ENCODE measurements around the gene FOXF1.
A peak's percentile ranks its signal among the peaks of the same experiment; 100 is the strongest.

Gene FOXF1

DNA sequence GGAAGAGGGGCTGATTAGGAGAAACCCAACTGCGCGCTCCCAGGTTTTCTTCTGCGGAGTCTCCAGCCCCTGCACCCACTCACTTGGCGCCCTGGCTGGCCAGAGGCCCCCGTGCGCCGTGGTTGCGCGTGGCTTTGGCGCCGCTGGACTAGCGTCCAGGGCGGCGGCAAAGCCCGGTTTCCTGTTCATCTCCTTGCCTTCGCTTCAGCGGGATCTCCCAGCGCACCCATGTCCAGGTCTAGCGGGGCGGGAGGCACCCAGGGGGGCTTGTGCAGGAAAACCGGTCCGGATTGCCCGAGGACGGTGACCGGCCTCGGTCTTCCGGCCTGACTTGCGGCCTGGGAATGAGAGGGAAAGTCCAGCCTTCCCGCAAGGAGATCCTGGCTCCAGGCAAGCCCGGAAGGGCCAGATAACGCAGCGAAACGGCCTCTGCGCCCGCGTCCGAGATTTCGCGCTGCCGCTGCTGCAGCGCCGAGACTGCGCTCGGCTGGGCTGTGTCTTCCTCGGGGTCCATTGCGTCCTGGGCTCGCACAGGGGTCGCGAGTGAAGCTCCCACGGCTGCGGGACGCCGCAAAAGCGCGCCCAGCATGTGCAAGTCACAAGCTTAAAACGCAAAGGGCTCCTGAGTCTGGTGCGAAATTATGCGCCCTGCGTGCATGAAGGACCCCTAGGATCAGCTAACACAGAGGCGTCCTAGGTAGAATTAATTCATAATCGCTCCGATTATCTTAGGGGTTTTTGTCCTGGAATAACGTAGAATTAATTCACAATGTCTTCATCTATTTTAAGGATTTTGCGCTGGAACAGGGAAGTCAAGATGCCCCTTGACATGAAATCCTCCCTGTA lies 5.7 kb downstream of the FOXF1 start:
- no peak for DNase-seq (ENCODE audit: low spot score)

DNA sequence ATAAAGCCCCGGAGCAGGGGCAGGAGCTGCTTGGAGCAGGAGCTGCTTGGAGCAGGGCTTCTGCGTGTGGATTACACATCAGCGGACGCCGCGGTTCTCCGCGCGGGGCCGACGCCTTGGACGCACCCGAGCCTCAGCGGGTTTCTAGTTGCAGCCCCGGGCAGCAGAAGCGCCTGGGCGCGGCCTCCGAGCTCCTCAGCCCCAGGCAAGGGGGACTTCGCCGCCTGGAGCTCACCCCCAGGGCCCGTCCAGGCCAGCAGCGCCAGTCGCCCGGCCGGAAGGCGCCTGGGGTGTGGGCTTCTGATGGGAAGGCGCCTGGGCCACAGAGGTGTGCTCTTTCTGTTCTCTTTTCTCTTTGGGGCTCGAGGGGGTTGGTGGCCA lies 6.3 kb downstream of the FOXF1 start:
- no peak for FAIRE-seq
- DNase-seq (ENCODE audit: low spot score): no peak

More for the DNA sequence above, 5.7 kb downstream of the FOXF1 start:
- FAIRE-seq: no peak

DNA sequence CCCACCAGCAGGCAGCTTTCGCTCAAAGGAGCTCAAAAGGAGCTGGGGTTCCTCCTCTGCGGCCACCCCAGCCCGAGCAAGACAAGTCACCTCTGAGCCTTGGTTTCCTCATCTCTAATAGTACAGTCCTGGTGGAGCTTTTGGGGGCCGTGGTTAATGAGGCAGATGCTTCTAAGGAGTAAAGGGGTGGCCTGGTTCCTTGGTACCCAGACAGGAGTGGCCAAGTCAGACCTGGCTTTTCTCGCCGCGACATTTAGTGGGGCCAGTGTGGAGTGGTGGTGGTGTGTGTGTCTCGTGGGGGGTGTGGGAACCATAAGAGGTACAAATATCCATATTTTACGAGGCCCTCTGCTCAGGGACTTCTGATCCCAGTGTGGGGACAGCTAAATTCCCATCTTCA lies 6.7 kb downstream of the FOXF1 start:
- FAIRE-seq (no peak), DNase-seq (ENCODE audit: low spot score) (no peak)

DNA sequence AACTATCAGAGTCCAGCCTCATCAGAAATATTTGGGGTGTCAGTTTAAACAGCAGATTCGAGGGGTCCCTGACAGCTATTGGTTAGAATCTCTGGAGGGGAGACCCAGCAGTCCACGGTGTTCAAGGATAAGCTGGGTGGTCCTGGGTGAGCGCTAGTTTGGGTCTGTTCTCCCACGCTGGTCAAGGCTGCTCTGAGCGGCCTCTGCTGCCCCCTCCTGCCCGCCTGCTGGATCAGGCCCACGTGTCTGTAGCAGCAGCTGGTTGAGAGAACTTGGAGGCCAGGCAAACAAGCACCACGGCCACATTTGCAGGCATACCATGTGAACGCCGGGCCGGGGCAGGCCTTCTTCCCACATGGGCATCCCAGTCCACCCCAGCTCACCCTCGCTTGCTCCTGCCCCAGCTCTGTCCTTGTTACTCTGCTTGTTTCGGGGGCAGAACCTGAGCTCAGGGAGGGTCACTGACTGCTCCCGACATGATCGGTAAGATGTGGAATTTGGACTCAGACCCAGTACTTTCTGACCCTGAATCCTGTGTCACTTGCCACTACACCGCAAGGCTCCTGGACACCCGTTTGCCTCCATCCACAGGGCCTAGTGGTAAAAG lies 7.4 kb downstream of the FOXF1 start:
- peak; percentile 7 for DNase-seq (ENCODE audit: low spot score)
- no peak for FAIRE-seq

DNA sequence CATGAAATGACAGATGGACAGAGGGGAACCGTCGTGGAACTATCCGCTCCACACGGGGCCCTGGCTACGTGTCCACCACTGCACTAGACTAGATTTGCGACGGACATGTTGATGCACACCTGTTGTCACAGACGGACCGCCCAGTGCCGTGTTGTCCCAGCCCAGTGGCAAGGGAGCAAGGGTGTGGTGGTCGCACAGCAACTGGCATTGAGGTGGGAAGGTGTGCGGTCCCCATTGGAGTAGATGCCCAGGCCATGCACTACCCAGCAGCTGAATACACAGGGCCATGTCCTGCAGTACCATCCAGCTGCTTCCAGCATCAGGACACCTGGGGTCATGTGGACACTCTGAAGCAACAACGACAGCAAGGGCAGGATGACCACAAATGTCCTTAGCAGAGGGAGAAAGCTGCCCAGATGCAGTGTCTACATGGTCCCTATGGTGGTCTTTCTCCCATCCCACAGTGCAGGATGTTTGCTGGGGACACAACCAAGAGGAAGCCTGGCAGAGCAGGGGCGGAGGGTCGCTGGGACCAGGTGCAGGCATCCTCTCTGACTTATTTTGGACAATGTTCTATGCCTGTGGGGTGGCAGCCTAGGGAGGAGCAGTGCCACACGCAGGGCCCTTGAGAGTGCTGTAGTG lies 8.8 kb downstream of the FOXF1 start:
- FAIRE-seq: no peak
- no peak for DNase-seq (ENCODE audit: low spot score)

DNA sequence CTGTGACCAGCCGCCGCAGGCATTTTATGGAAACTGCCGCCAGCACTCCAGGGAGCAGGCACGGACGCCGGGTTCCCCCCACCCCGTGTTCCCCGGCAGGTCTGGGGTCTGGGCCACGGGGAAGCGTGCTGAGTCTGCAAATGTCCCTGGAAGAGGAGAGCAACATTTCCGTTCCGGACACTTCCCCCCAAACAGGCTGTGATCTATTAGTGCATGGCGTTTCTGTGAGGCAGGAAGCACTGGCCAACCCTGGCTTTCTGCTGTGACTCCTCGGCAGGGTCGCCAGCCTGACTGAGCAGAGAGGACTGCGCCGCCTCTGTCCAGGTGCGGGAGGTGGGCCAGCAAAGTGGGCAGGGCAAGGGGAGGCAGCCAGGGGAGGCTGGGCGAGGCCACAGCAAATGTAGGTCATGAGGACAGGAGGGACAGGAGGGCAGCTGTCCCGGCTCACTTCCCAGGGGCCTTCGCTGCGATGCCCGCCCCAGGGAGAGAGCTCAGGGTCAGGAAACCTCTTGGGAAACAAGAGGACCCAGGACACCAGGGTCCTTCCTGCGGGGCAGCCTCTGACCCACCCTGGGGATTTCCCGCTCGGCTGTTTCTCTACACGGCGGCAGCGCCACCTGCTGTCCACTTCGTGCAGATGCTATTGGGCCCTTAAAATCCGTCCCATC lies 9.5 kb downstream of the FOXF1 start:
- peak; percentile 18 for DNase-seq (ENCODE audit: low spot score)
- FAIRE-seq: no peak

DNA sequence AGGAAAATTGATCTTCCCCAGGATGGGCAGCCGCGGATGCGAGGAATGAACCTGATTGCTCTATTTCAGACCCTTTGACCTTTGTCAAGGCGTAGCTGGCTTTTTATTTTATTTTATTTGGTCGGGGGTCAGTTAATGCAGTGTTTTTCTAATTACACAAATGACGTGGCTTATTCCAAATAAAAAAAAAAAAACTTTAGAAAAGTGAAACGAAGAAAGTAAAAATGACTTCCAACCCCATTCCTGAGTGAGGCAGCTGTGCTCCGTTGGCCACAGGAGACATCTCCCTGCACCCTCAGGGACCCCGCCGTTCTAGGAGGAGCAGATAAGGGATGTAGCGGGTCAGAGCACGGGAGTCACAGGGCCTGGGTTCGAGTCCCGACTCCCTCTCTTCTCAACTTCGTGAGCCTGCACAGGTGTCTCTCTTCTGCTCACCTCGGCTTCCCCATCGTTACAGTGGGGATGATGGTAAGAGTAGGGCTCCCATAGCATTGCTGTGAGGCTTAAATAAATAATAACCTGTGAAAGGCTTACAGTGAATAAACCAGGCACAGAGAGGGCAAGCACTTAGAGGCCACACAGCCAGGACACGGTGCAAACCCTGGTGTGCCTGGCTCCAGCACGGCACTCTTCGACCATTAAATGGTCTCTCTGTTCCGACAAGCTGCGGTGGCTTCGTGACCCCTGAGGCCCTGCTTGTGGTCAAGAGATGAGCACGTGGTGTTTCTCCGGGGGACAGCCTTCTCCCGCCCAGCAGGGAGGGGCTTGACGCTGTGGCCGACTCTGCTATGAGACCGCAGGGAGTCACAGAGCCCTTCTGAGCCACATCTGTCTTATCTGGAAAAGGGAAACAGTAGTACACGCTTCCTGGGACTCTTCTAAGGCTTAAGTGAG lies 10.2 kb downstream of the FOXF1 start:
- DNase-seq (ENCODE audit: low spot score) (no peak), FAIRE-seq (no peak)

DNA sequence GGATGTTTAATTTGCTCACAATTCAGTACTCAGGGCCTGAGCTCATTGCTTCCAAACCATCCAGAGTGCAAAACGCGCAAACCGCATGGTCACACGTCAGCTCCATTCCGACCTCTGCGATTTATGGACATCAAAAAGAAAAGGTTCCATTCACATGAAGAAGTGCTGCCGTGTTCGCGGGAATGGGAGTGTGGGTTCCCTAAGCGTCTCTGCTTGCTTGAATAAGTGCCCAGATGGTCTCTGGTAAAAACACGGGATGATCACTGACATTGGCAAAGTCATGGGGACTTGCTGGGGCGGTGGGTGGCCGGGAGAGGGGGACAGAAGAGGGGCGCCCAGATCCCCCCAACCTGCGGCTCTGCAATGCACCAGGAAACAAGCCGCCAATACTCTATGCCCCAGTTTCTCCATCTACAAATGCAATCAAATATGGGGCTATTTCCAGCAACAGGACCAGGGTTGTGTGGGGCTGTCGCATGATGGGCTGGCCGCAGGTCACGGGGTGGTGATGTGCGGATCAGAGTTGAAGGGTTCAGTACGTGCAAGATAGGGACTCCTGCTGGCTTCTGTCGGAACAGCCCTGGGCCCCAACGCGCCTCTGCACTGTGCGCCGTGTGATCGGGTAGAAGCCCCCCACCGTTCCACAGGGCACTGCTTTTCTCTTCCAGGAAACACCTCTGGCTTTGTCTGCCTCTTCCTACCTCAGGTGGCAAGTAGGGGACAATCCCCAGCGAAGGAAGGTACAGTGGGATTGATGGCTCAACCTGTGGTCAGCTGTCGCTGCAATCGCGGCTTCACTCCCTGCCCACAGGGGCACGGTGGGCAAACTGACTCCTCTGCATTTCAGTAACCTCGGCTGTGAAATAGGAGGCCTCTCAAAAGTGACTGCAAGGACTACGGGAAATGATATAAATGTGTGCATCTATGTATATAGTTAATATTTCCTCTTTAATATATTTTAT lies 11.2 kb downstream of the FOXF1 start:
- no peak for DNase-seq (ENCODE audit: low spot score)

DNA sequence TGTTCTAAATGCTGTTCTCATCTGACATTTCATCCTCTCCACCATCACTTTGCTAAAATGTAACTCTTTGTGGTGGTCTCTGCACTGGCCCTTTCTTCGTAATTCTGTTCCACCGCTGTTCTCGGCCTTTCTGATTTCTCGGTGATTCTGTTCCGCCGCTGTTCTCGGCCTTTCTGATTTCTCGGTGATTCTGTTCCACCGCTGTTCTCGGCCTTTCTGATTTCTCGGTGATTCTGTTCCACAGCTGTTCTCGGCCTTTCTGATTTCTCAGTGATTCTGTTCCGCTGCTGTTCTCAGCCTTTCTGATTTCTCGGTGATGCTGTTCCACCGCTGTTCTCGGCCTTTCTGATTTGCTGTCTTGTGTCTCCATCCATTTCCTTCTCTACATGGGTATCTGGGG lies 12.3 kb downstream of the FOXF1 start:
- no peak for FAIRE-seq

More for the DNA sequence above, 11.2 kb downstream of the FOXF1 start:
- no peak for FAIRE-seq

DNA sequence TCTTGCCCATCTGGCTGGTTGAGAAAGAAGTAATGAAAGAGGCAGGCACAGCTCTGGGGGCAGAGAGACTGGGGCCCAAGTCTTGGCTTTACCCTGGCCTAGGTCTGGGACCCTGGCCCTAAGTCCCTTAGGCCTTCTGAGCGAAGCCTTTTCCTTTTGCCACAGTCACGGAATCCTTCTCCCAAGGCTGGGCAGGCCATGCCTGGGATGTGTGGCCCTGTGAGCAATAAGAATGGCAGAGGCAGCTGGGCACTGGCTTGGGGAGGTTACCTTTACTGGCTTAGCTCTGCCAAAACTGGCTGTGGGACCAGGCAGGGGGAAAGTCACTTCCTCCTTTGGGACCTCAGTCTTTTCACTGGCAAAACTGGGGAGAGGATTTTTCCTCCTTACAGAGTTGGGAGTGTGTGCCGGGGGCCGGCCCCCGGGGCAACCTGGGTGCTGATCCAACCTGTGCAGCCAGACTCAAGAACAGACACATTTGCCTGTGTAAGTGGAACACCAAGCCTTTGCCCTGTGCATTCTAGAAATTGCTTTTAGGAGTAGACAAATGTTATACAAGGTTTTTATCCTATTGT lies 12.9 kb downstream of the FOXF1 start:
- no peak for DNase-seq (ENCODE audit: low spot score)
- FAIRE-seq: no peak

More for the DNA sequence above, 12.3 kb downstream of the FOXF1 start:
- no peak for DNase-seq (ENCODE audit: low spot score)

DNA sequence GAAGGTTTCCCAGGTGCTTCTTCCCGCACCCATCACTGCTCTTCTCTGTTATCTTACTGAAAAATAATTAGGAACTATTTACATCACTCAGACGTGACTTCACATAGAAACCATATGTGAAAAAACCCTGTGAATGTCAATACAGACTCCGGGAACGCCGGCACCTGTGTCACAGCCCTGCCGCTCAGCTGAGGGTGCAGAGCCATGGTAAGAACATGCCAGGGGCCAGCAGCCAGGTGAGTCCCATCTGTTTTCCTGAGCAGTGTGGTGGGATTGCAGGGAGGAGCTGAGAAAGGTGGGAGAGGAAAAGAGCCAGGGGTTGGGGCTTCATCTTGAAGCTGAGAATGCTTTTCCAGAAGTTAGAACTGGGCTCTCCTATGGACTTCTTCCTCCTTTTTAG lies 13.7 kb downstream of the FOXF1 start:
- FAIRE-seq: no peak
- no peak for DNase-seq (ENCODE audit: low spot score)

DNA sequence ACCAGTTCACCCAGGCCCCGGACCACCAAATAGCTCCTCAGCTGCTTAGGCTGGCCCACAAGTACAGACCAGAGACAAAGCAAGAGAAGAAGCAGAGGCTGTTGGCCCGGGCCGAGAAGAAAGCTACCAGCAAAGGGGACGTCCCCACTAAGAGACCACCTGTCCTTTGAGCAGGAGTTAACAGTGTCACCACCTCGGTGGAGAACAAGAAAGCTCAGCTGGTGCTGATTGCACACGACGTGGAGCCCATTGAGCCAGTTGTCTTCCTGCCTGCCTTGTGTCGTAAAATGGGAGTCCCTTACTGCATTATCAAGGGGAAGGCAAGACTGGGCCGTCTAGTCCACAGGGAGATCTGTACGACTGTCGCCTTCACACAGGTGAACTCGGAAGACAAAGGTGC lies 15.4 kb downstream of the FOXF1 start:
- FAIRE-seq (no peak), DNase-seq (ENCODE audit: low spot score) (no peak)

DNA sequence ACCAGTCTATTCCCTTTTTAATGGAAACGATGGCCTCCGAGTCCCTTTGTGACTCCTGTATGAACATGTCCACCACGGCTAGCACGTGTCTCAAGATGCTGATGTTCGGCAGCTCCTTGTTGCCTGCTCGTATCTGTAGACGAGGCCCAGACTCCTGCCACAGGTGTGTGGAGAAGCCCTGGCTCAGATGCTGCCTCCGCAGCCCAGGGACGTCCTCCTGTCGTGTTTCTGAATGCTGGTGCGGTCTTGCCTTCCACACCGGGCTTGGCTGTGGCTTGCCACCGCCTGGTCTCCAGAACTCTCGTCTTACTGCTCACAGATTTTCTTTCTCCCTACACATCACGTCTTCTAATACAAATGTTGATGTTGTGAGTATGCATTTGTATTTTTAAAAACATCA lies 17.0 kb downstream of the FOXF1 start:
- no peak for DNase-seq (ENCODE audit: low spot score)

DNA sequence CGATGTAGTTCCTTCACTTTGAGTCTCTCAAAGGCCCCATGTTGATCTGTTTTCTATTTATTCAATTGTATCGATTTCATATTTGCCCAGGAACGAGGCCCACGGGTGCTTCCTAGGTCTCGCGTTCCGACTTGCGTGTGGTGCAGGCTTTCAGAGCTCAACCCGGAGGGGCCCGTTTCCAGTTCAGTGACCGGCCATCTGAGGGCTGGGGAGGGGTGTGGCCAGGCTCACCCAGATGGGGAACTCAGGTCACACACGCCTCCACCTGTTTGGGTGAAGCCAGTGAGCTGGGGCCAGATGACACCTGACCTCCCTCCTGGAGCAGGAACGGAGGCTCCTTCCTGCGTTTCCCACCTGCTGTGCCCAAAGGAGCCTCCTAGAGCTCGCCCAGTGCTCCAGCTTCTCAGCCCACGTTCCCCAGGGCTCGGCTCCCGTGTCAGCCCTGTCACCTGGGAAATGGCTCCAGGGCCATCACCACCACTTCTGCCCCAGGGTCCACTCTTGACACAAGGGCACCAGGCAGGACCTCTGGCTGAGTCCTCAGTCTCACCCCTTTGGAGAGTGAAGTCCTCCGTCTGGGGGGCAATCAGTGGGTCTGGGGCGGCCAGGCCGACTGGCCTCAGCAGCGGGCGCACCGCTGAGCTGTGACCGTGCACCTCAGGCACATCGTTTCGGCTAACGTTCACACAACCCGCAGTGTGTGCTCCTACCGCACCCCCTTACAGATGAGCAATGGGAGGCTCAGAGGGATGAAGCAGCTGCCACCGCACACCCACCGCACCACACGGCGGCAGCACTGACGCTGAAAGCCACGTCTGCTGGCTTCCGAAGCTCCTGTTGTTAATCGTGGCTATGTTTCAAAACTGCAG lies 18.0 kb downstream of the FOXF1 start:
- DNase-seq (ENCODE audit: low spot score): no peak
- no peak for FAIRE-seq

More for the DNA sequence above, 17.0 kb downstream of the FOXF1 start:
- FAIRE-seq: no peak

DNA sequence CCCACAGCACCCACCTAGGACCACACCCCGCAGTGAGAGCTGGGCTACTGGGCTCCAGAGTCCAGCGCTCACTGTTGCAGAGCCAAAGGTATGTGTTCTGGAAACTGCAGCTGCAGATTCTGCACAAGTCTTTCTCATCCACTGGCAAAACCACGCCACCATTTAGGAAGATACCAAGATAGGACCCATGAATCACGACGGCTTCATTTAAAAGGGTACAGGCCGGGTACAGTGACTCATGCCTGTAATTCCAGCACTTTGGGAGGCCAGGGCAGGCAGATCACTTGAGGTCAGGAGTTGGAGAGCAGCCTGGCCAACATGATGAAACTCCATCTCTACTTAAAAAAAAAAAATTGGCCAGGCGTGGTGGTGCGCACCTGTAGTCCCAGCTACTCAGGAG lies 18.8 kb downstream of the FOXF1 start:
- FAIRE-seq: no peak

DNA sequence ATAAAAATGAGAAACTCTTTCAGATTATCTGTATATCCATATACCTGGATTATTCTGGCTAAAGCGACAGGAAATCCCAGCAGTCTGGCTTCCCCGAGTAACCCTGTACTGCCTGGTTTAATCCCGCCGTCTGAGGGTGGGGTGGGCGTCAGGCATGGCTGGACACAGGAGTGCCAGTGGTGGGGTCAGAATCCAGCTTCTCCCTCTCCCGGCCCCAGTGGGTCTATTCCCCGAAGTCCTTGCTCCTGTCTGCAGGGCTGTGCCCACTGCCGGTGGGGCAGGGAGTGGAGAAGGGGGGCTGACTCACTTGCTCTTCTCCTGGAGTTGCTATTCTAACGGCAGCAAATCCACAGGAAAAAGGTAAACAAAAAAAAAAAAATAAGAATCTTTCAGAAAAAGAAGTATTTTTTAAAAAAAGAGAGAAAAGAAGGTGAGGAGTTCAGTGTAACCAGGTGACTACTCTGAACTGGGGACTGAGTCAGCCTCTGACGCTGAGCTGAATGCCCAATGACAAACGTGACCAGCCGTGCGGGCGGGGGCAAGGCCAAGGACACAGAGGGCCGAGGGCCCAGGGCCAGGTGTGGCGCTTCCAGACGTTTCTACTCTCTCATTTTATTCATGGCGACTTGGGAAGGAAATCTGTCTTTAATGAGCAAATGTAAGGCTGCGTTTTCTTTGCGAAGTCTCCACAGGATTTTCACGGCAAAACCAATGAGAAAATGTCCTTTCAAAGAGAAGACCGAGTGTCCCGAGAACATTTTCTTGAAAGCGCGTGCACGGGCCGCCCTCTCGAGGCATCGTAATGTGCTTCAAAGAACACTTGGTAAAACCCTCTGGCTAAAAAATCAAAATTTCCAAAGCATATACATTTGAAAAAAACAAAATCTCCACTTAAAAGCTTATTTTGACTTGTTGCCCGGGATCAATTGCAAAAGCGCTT lies 20.2 kb downstream of the FOXF1 start:
- DNase-seq (ENCODE audit: low spot score) (no peak), FAIRE-seq (no peak)

More for the DNA sequence above, 18.8 kb downstream of the FOXF1 start:
- peak; percentile 8 for DNase-seq (ENCODE audit: low spot score)

DNA sequence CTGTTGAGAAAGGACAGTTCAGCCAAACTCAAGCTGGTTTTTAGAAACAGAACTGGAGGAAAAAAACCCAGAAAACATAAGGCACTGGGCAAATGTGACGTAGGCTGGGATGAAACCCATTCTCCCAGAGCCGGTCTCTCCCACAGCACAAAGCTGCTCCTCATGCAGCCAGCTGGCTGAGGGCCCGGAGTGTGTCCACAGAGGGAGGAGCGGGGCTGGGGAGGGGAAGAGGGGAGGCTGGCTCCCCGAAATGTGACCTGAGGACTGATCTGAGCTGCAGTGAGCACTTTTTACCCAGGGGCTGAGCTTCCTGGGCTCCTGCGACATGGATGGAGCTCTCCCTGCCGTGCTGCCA lies 20.8 kb downstream of the FOXF1 start:
- FAIRE-seq: no peak
- DNase-seq (ENCODE audit: low spot score): no peak
